DMS53 (cell line): Measurements from ENCODE around the gene CAPN1.
A peak's percentile ranks its signal among the peaks of the same experiment; 100 is the strongest.
"Not testable (repeated sequence)": the region's sequence is repeated elsewhere in the genome, so short reads cannot be mapped to it uniquely, and the experiment has no call there.

Source experiments
- DNase-seq: peaks from one replicate; lab custom pipeline; 2025; lab: John Stamatoyannopoulos, UW

Gene CAPN1

DNA sequence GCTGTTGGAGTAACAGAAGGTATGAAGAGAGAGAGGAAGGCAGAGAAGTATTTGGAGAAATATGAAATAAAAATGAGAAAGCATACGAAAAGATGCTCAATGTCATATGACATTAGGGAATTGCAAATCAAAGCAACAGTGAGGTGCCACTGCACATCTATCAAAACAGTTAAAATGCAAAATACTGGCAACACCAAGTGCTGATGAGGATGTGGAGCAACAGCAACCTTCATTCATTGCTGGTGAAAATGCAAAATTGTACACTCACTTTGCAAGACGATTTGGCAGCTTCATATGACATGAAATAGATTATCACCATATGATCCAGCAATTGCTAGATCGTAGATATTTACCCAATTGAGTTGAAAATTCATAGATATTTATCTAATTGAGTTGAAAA, 21.1 kb upstream of the CAPN1 start:
- no peak for DNase-seq

DNA sequence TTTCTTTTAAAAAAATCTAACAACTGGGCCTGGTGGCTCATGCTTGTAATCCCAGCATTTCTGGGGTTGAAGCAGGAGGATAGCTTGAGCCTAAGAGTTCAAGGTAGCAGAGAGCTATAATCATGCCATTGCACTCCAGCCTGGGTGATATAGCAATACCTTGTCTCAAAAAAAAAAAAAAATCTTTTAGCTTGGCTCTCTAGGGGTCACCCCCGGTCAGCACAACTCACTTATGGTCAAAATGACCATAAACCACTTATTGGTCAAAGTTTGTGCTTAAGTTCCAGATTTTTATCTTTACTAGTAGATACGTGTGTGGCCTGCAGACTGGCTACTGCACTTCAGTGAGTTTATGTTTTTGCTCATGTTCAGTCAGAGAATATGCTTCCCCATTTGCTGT, 18.0 kb upstream of the CAPN1 start:
- DNase-seq, result no peak

GRCh38 chr11:65165410-65166317, 16.1 kb upstream of the CAPN1 start:
- peak; percentile 68 for DNase-seq

DNA sequence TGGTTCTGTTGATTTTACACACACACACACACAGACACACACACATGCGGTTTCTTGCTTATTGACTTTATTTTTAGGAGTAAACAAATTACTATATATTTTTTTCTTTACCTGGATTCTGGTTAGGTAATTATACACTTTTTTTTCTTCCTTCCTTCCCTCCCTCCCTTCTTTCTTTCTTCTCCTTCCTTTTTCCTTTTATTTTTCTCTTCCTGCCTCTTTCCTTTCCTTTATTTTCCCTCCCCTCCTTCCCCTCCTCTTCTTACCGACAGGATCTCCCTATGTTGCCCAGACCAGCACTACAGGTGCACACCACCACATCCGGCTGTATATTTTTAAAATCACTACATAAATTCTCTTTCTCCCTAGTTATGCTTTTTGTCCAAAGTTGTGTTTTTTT, 14.8 kb upstream of the CAPN1 start:
- DNase-seq, result no peak

- no peak for DNase-seq
Measured at GRCh38 chr11:65167656-65168055, 14.1 kb upstream of the CAPN1 start.

DNA sequence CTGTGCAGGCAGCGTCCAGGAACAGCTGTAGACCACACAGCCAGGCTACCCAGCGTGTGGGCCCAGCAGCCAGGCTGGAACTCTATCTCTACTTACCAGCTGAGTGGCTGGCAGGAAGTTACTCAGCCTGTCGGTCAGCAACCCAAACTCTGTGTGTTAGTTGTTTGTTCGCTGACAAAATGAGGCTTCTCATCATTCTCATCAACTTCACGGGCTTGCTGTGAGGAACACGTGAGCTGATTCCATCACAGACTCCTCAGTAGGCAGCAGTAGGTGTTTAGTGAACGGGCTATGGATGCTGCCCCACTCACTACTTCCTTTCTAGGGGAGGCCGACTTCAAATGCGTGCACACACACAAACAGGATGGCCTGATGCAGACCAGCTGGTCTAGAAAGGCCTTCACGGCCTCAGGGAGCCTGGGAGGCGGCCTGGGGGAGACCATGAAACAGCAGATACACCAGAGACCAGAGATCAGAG, 12.5 kb upstream of the CAPN1 start:
- peak; percentile 31 for DNase-seq

DNA sequence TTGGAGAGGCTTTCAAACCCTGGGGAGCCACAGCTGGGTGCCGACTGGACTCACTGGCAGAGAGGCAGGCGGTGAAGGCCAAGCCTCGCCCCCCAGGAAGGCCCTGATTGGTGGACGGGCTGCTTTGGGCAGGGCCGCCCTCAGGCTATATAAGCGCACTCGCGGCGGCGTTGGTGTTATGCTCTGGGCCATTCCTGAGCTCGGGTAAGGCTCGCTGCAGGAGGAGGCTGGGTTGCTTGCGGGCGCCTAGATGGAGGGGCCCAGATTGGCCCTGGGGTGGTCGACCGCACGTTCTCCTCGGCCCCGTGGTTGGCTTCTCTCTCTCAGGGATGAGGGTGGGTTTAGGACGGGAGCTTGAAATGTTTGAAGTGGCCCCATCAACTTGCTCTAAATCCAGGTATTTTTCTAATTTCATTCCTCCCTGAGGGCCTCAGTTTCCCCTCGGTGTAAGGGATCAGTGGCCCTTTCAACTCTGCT, 11.6 kb upstream of the CAPN1 start, which contains the start of gene SPDYC:
SPDYC (plus strand) TSS at position 176 of the 477 bp plus-strand sequence. CDS start 1,125 bp downstream, outside the sequence.
- no peak for DNase-seq

DNA sequence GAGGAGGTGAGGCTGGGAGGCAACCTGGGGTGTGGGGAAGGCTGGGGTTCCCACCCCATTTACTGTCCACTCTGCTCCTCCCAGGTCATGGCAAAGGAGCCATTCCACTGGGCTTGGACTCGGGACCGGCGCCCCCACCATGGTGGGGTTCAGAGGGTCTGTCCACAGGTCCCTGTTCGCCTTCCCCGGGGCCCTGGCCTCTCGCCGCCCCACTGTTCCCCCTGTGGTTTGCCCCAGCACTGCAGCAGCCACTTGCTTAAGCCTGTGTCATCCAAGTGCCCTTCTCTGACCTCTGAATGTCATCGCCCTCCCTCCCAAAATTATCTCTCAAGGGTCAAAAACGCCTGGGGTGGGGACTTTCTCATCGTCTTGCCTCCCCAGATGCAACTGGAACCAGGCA, 9.1 kb upstream of the CAPN1 start:
- no peak for DNase-seq

GRCh38 chr11:65174571-65175010, 7.1 kb upstream of the CAPN1 start:
- DNase-seq, result not testable (repeated sequence)

DNA sequence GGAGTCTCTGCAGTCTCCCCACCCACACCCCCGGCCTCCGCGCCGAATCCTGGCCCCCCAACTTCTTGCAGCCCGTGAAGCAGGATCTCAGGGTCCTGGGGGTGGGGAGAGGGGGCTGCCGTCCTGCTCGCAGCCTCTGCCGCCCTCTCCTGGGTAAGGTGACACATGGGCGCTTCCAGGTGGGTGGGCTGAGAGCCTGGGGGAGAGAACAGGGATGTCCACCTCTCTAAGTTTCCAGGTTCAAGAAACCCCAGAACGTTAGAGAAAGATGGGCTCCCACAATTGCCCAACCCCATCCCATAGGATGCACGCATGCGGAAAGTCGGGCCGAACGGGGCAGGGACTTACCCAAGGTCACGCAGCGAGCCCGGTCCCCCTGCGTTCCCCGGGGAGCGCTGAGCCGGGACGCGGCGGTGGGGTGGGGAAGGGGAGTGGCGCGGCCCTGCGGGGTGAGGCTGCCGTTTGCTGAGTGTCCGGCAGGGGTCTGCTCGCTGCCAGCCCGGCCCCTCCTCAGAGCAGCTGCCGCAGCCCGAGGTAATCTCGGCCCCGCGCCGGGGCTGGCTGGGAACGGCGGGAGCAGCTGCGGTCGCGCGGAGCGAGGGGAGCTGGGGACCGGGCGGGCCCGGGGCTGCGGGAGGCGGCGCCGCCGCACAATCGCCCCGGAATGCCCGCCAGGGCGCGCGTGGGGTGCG, 705 bp upstream of the CAPN1 start:
- DNase-seq, result peak; percentile 81

GRCh38 chr11:65182258-65183170, 786 bp downstream of the CAPN1 start:
- DNase-seq, result peak; percentile 67

DNA sequence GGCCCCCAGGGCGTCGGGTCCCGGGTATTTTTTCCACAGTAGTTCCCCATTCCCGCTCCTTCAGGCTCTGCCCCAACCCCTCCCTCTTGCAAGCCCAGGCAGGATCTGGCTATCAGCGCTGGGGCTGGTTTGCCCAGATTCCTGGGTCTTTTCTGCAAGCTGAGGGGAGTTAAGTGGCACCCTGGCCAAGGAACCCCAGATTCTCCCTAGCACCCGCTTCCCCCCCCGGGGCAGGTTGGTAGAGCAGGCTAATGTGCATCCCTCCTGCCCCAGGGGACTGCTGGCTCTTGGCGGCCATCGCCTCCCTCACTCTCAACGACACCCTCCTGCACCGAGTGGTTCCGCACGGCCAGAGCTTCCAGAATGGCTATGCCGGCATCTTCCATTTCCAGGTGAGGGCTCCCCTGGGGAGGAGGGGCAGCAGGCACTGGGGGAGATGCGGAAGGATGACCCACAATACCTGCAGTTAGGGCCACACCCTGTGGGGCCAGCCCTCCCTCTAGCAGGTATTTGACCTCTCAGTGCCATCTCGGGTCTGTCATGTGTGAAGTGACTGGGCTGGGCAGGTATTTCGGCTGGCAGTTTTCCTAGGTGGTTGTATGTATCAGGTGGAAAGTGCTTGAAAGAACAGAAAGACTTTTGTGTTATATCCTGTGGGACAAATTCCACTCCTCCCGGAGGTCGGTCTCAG, 1.6 kb downstream of the CAPN1 start:
- no peak for DNase-seq

GRCh38 chr11:65184146-65184545, 2.4 kb downstream of the CAPN1 start:
- DNase-seq, result no peak

GRCh38 chr11:65185171-65185570, 3.4 kb downstream of the CAPN1 start:
- DNase-seq, result no peak

GRCh38 chr11:65185869-65186341, 4.2 kb downstream of the CAPN1 start:
- no peak for DNase-seq

DNA sequence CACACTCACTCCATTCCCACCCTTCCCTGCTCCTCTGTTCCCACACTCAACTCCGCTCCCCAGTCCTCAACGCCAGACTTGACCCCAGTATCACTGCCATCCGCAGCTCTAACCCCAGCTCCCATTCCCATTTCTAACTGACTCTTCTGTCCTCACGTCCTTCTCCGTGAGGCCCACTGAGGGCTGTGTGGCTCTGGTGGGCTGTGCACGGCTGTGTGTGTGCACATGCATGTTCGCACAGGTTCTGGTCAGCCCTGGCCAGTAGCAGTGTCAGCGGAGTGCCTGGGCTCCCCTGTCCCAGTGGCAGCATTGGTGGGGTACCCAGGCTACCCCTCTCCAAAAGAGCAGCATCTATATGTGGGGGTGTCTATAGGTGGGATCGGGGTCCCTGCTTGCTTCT, 5.0 kb downstream of the CAPN1 start:
- no peak for DNase-seq

GRCh38 chr11:65187146-65187675, 5.5 kb downstream of the CAPN1 start:
- DNase-seq, result no peak

GRCh38 chr11:65187971-65188461, 6.3 kb downstream of the CAPN1 start:
- DNase-seq, result no peak

- DNase-seq, result no peak
Measured at GRCh38 chr11:65188486-65188885, 6.8 kb downstream of the CAPN1 start.

DNA sequence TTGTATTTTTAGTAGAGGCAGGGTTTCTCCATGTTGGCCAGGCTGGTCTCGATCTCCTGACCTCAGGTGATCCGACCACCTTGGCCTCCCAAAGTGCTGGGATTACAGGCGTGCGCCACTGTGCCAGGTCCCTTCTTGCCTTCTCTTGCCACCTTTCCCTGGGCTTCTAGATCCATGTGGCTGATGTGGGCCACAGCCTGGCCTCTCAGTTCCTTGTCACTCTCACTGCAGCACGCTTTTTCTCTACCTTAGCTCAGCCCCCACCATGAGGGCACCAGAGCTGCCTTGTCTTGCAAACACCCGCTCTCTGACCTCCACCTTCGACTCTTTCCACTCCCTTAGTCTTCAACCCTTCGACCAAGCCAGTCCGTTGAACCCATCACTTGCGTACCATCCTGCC, 7.5 kb downstream of the CAPN1 start:
- DNase-seq, result no peak

- no peak for DNase-seq
Measured at GRCh38 chr11:65194564-65194963, 12.8 kb downstream of the CAPN1 start.
